Measurements from ENCODE around the gene ZNF304.

ZNF304 gene

GRCh38 chr19:57395710-57396109, 44.6 kb downstream of the ZNF304 start:
- TF ChIP-seq, protein P1, sequence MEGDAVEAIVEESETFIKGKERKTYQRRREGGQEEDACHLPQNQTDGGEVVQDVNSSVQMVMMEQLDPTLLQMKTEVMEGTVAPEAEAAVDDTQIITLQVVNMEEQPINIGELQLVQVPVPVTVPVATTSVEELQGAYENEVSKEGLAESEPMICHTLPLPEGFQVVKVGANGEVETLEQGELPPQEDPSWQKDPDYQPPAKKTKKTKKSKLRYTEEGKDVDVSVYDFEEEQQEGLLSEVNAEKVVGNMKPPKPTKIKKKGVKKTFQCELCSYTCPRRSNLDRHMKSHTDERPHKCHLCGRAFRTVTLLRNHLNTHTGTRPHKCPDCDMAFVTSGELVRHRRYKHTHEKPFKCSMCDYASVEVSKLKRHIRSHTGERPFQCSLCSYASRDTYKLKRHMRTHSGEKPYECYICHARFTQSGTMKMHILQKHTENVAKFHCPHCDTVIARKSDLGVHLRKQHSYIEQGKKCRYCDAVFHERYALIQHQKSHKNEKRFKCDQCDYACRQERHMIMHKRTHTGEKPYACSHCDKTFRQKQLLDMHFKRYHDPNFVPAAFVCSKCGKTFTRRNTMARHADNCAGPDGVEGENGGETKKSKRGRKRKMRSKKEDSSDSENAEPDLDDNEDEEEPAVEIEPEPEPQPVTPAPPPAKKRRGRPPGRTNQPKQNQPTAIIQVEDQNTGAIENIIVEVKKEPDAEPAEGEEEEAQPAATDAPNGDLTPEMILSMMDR (IDR thresholded peaks at IDR 0.05; ENCODE audit: insufficient read depth, missing control alignments), result no peak
- FAIRE-seq (no peak), DNase-seq (ENCODE audit: insufficient read length, low spot score) (no peak)

DNA sequence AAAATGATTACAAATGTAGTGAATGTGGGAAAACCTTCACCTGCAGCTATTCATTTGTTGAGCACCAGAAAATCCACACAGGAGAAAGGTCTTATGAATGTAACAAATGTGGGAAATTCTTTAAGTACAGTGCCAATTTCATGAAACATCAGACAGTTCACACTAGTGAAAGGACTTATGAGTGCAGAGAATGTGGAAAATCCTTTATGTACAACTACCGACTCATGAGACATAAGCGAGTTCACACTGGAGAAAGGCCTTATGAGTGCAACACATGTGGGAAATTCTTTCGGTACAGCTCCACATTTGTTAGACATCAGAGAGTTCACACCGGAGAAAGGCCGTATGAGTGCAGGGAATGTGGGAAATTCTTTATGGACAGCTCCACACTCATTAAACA, 47.8 kb downstream of the ZNF304 start:
- DNase-seq (ENCODE audit: insufficient read length, low spot score) (no peak), FAIRE-seq (no peak)
- TF ChIP-seq, protein P1 (IDR thresholded peaks at IDR 0.05; ENCODE audit: insufficient read depth, missing control alignments), result no peak

DNA sequence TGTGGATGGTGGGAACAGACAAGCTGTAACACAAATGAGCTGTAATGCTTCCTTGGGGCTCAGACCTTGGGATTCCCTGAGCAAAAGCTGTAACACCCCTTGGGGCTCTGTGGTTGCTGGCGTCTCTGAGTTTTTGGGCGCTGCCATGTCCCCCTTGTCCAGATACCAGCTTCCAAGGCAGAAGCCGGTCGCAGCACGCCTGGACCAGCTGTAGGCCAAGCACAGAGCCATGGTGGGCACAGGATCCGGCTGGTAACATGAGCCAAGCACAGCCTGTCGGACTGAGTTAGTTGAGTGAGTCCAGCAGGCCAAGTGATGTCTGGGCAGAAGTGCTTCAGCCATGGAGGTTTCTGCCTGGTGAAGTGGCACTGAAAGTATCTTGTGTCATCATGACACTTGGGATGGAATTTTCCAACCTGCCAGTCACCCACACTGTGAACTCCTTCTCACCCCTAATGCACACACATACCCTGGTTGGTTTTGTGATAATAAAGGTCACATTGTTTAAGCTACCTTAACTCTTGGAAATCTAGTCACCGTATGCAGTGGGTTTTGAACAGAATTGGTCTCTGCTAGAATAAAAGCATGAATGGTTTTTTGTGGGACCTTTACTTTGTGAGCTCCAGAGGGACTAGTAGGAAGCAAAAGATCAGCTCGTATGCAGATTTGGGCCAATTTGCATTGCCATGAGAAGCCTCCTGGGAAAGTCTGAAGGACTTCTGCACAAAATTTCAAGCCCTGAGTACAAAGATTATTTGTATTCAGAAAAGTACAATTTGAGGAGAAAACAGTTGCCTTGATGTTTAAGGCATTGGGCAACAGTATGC, 52.9 kb downstream of the ZNF304 start:
- TF ChIP-seq, protein P1 (IDR thresholded peaks at IDR 0.05; ENCODE audit: insufficient read depth, missing control alignments), result no peak
- DNase-seq (ENCODE audit: insufficient read length, low spot score) (no peak), FAIRE-seq (no peak)

DNA sequence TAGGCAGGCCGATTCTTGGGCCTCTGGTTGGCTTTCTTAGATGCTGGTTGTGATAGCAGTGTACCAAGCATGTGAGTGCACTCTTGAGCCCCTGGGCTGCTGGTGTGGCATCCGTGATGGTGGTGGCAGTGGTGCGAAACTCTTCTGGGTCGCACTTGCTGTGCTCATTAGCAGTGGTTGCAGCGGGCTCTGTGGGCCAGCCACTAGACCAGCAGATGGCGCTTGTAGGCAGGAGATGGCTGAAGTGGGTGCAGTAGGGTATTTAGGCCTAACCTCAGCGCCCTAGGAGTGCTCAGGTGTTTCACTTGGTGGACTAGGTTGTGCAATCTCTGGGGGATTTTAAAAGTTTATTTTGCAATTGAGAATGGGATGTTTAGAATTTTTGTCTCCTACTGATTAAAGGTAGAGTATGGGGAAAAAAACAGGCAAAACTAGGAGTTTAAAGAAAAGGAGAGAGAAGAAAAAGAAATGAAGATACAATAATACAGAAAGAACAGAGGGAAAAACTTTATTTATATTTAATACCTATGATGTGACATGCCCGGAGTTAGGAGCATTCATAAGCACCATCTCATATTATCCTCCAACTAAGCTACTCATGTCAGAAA, 55.5 kb downstream of the ZNF304 start:
- DNase-seq (ENCODE audit: insufficient read length, low spot score), result peak; percentile 75
- TF ChIP-seq, protein P1 (IDR thresholded peaks at IDR 0.05; ENCODE audit: insufficient read depth, missing control alignments), result peak; percentile 94
- no peak for FAIRE-seq

Data from D721Med (cell line).